ENCODE measurements around the gene DGCR6L. TPM values are rescaled to one million over a fixed set of nuclear protein-coding genes. Genes with fewer than 3 reads are reported as not detected.

Gene DGCR6L
- total RNA-seq, 1 experiment from 2014 or later, result 115 TPM

Other genes starting within 250 kb of the DGCR6L start
- gene DGCR8, start 239.8 kb downstream of the DGCR6L start, total RNA-seq (2014; rRNA removed; shearing (Covaris generic)), result 23.0 and 37.3 TPM in 2 replicates
- 564 and 664 TPM in 2 replicates for gene RANBP1, start 204.0 kb downstream of the DGCR6L start, total RNA-seq (2014; rRNA removed; shearing (Covaris generic))
- 78.5 and 88.6 TPM in 2 replicates for gene TRMT2A, start 202.8 kb downstream of the DGCR6L start, total RNA-seq (2014; rRNA removed; shearing (Covaris generic))
- gene ZDHHC8, start 188.3 kb downstream of the DGCR6L start, total RNA-seq (2014; rRNA removed; shearing (Covaris generic)), result 15.6 and 16.6 TPM in 2 replicates
- not detected in 2 replicates for gene CCDC188, start 169.0 kb downstream of the DGCR6L start, total RNA-seq (2014; rRNA removed; shearing (Covaris generic))
- gene RTN4R, start 51.7 kb downstream of the DGCR6L start, total RNA-seq (2014; rRNA removed; shearing (Covaris generic)), result 28.3 and 30.4 TPM in 2 replicates
- 67.5 and 69.6 TPM in 2 replicates for gene ZNF74, start 74.1 kb upstream of the DGCR6L start, total RNA-seq (2014; rRNA removed; shearing (Covaris generic))
- gene SCARF2, start 117.8 kb upstream of the DGCR6L start, total RNA-seq (2014; rRNA removed; shearing (Covaris generic)), result 11.5 and 15.0 TPM in 2 replicates
- 21.4 and 28.9 TPM in 2 replicates for gene KLHL22, start 175.7 kb upstream of the DGCR6L start, total RNA-seq (2014; rRNA removed; shearing (Covaris generic))
- gene MED15, start 187.6 kb upstream of the DGCR6L start, total RNA-seq (2014; rRNA removed; shearing (Covaris generic)), result 24.4 and 25.3 TPM in 2 replicates

Data from H7 (cell line).